Fibroblast of skin of back (primary cell): ENCODE data around the gene PCDHA13. TPM values are rescaled to one million over a fixed set of nuclear protein-coding genes. Genes with fewer than 3 reads are reported as not detected.
"Not testable (repeated sequence)": the region's sequence is repeated elsewhere in the genome, so short reads cannot be mapped to it uniquely, and the experiment has no call there.

Experiments
- DNase-seq: peaks from one replicate; pipeline ENCODE4 v3.0.0-alpha.2; 2013
- polyA plus RNA-seq, 2 experiments: library from polyadenylated mRNA; unstranded; fragments of 120-200 nt; gene quantifications; one replicate each; pipeline ENCODE4 v1.2.1, GENCODE V29; 2013; ENCODE audit not compliant: insufficient read length in 2 of 2

PCDHA13 gene, protein sequence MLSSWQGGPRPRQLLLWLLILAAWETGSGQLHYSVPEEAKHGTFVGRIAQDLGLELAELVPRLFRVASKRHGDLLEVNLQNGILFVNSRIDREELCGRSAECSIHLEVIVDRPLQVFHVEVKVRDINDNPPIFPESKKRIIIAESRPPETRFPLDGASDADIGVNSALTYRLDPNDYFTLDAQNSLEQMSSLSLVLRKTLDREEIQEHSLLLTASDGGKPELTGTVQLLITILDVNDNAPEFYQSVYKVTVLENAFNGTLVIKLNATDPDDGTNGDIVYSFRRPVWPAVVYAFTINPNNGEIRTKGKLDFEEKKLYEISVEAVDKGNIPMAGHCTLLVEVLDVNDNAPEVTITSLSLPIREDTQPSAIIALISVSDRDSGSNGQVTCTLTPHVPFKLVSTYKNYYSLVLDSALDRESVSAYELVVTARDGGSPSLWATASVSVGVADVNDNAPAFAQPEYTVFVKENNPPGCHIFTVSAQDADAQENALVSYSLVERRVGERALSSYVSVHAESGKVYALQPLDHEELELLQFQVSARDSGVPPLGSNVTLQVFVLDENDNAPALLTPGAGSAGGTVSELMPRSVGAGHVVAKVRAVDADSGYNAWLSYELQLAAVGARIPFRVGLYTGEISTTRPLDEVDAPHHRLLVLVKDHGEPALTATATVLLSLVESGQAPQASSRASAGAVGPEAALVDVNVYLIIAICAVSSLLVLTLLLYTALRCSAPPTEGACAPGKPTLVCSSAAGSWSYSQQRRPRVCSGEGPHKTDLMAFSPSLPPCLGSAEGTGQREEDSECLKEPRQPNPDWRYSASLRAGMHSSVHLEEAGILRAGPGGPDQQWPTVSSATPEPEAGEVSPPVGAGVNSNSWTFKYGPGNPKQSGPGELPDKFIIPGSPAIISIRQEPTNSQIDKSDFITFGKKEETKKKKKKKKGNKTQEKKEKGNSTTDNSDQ
- polyA plus RNA-seq (2013, experiment 1 of 2; ENCODE audit: insufficient read length), result not detected
- not detected for polyA plus RNA-seq (2013, experiment 2 of 2; ENCODE audit: insufficient read length)

- no peak for DNase-seq
Observed at GRCh38 chr5:140881889-140882590, at the start of gene PCDHA13. PCDHA13 (plus strand) TSS chr5:140882124; CDS start chr5:140882269, 145 bp downstream.

DNA sequence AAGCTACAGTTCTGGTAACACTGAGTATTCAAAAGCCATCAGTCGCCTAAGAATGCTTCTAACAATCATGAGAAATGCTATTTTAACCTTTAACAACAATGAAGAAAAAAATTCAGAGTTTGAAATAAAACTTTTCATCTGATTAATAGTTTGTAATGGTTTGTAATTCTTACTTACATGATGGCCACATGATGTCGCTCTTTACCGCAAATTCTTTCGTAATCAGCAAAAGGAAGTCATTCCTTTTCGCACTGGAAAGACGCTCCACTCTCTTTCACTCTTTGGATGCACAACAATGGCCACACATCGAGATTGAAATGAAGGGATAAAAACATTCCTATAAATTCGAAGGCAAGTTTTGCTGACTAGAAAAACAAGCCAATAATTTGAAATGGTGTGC, 47.9 kb upstream of the PCDHA13 start, which contains the start of gene PCDHA7:
PCDHA7 (plus strand) TSS at position 277 of the 400 bp plus-strand sequence; CDS start at position 392, 115 bp downstream.
- peak; percentile 18 for DNase-seq

- DNase-seq, result not testable (repeated sequence)
Observed at GRCh38 chr5:140834439-140835008, 47.4 kb upstream of the PCDHA13 start.

- no peak for DNase-seq
Observed at GRCh38 chr5:140835622-140836510, 46.1 kb upstream of the PCDHA13 start.

DNA sequence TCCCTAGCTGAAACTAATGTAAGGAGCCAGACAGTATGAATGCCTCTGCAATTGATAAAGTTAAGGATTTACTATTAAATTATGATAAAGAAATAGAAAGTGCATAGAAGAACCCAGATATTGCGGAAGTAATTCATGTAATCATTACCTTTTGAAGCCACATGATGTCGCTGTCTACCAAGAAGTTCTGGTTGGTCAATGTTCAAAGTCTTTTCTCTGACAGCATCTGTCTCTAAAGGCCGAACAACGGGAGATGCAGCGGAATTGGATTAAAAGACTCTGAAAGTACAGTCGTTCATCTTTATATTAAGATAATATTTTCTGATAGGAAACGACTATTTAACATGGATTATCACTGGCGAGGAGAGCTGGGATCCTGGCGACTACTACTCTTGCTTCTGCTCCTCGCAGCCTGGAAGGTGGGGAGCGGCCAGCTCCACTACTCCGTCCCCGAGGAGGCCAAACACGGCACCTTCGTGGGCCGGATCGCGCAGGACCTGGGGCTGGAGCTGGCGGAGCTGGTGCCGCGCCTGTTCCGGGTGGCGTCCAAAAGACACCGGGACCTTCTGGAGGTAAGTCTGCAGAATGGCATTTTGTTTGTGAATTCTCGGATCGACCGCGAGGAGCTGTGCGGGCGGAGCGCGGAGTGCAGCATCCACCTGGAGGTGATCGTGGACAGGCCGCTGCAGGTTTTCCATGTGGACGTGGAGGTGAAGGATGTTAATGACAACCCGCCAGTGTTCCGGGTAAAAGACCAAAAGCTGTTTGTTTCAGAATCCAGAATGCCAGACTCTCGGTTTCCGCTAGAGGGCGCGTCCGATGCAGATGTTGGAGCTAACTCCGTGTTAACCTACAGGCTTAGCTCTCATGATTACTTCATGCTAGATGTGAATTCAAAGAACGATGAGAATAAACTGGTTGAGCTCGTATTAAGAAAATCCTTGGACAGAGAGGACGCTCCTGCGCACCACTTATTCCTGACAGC, 40.7 kb upstream of the PCDHA13 start, which contains the start of gene PCDHA8:
PCDHA8 (plus strand) TSS at position 210 of the 985 bp plus-strand sequence; CDS start at position 345, 135 bp downstream.
- no peak for DNase-seq

DNA sequence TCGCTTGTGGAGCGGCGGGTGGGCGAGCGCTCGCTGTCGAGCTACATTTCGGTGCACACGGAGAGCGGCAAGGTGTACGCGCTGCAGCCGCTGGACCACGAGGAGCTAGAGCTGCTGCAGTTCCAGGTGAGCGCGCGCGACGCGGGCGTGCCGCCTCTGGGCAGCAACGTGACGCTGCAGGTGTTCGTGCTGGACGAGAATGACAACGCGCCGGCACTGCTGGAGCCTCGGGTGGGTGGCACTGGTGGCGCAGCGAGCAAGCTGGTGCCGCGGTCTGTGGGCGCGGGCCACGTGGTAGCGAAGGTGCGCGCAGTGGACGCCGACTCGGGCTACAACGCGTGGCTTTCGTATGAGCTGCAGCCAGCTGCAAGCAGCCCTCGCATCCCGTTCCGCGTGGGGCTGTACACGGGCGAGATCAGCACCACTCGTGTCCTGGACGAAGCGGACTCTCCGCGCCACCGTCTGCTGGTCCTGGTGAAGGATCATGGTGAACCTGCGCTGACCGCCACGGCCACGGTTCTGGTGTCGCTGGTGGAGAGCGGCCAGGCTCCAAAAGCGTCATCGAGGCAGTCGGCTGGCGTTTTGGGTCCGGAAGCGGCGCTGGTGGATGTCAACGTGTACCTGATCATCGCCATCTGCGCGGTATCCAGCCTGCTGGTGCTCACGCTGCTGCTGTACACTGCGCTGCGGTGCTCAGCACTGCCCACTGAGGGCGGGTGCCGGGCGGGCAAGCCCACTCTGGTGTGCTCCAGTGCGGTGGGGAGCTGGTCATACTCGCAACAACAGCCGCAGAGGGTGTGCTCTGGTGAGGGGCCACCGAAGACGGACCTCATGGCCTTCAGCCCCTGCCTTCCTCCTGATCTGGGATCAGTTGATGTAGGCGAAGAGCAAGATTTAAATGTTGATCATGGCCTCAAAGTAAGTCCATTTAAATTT, 38.9 kb upstream of the PCDHA13 start:
- no peak for DNase-seq

- not testable (repeated sequence) for DNase-seq
Observed at GRCh38 chr5:140848139-140849102, 33.5 kb upstream of the PCDHA13 start, which contains the start of gene PCDHA9. PCDHA9 (plus strand) TSS chr5:140848382; CDS start chr5:140848496, 114 bp downstream.

GRCh38 chr5:140849831-140850634, 31.9 kb upstream of the PCDHA13 start:
- not testable (repeated sequence) for DNase-seq

- peak; percentile 3 for DNase-seq
Observed at GRCh38 chr5:140855772-140856674, 25.9 kb upstream of the PCDHA13 start, which contains the start of gene PCDHA10. PCDHA10 (plus strand) TSS chr5:140855897; CDS start chr5:140856049, 152 bp downstream.

DNA sequence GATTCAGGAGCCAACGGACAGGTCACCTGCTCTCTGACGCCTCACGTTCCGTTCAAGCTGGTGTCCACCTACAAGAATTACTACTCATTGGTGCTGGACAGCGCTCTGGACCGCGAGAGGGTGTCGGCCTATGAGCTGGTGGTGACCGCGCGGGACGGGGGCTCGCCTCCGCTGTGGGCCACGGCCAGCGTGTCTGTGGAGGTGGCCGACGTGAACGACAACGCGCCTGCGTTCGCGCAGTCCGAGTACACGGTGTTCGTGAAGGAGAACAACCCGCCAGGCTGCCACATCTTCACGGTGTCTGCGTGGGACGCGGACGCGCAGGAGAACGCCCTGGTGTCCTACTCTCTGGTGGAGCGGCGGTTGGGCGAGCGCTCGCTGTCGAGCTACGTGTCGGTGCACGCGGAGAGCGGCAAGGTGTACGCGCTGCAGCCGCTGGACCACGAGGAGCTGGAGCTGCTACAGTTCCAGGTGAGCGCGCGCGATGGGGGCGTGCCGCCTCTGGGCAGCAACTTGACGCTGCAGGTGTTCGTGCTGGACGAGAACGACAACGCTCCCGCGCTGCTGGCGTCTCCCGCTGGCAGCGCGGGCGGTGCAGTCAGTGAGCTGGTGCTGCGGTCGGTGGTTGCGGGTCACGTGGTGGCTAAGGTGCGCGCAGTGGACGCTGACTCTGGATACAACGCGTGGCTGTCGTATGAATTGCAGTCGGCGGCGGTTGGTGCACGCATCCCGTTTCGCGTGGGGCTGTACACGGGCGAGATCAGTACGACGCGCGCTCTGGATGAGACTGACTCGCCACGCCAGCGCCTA, 24.5 kb upstream of the PCDHA13 start:
- no peak for DNase-seq

GRCh38 chr5:140857987-140858240, 24.0 kb upstream of the PCDHA13 start:
- DNase-seq, result no peak

- no peak for DNase-seq
Observed at GRCh38 chr5:140862441-140863295, 19.3 kb upstream of the PCDHA13 start.
